ENCODE measurements around the gene SLIT3.
A peak's percentile ranks its signal among the peaks of the same experiment; 100 is the strongest.
"Not testable (repeated sequence)": the region's sequence is repeated elsewhere in the genome, so short reads cannot be mapped to it uniquely, and the experiment has no call there.

SLIT3 gene

DNA sequence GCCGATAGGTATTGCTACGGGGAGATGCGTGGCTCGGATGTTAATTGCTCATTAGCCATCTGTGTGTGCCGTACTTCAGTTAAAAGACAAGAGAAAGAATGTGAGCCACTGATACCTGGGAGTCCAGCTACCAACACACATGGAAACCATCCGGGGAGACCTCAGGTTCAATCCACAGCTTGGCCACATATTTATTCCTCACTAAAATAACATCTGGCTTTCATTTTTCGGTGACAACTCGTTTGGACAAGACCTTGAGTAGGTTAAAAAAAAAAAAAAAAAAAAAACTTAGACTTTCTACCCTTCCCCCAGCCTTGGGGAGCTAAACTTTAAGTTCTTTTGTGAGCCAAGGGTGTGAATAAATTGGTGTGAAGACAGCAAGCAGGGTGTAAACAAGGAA lies 84.1 kb downstream of the SLIT3 start:
- no peak for DNase-seq

DNA sequence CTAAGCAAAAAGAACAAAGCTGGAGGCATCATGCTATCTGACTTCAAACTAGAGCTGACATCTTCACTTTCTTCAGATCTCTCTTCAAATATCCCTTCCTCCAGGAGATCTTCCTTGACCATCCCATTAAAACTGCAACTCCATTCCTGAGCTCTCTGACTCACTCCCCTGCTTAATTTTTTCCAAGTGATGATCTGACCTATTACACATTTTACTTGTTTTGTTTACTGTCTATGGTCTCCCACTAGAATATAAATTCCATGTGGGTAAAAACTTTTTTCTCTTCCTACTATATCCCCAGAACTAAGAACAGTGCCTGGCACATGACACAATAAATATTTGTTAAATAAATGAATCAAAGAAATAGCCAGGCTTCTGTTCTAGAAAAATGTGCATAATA lies 87.5 kb downstream of the SLIT3 start:
- DNase-seq: no peak

DNA sequence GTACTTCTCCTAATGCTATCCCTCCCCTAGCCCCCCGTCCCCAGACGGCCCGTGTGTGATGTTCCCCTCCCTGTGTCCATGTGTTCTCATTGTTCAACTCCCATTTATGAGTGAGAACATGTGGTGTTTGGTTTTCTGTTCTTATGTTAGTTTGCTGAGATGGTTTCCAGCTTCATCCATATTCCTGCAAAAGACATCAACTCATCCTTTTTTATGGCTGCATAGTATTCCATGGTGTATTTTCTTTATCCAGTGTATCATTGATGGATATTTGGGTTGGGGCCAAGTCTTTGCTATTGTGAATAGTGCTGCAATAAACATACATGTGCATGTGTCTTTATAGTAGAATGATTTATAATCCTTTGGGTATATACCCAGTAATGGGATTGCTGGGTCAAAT lies 89.2 kb downstream of the SLIT3 start:
- DNase-seq: not testable (repeated sequence)

DNA sequence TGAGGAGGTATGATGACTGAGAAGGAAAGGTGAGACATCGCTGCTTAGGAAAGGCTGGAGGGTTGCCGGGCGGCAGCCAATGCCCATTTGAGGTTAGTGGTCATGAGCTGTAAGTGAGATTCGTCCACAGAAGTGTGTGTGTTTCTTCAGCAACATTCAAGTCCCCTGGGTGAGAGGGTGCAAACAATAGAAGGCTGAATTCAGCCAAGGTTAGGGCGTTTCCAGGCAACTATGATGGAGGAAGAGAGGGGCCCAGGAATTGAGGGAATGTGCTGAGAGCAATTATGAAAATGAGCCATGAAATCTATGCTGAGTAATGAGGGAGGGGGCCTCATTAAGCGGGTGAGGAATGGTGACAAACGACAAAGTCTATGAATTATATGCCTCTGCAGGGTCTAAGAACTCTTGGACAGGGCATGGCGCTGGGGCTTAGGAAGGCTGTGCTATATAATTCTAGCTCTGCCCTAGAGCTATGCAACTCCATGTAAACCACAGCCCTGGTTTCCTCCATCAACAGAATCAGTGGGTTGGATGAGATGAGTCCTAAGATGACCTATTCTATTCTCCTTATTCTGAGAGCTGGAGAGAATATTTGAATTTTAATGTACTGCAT lies 96.0 kb downstream of the SLIT3 start:
- no peak for DNase-seq

DNA sequence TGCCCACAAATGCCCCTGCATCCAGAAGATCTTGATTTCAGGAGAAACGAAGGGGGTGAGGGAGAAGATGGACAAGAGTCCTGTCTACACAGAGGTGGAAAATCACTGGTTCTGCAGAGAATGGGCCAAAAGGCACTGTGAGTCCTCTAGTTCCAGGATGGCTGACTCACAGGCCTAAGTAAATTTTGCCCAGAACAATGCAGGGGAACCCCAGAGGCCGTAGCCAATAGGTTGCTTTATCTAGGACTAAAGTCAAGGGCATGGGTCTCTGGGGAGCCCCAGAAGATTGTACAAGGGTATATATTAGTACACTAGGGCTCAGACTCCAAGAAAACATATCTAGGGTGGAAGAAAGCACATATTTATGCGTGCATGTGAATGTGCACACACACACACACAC lies 98.0 kb downstream of the SLIT3 start:
- no peak for DNase-seq

DNA sequence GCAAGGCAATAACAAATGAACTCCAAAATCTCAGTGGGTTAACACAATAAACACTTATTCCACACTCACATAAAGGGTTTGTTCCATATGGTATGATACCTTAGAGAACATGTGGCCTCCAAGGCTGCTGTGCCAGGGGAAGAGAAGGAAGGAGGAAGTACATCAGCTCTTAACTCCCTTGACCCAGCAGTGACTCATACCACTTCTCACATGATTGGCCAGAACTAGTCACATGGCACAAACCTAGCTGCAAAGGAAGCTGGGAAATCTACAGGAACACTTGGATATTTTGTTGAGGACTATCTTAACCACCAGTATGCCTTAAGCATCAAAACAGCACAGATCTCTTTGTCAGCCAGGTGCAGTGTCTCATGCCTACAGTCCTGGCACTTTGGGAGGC lies 99.3 kb downstream of the SLIT3 start:
- DNase-seq: peak; percentile 1

DNA sequence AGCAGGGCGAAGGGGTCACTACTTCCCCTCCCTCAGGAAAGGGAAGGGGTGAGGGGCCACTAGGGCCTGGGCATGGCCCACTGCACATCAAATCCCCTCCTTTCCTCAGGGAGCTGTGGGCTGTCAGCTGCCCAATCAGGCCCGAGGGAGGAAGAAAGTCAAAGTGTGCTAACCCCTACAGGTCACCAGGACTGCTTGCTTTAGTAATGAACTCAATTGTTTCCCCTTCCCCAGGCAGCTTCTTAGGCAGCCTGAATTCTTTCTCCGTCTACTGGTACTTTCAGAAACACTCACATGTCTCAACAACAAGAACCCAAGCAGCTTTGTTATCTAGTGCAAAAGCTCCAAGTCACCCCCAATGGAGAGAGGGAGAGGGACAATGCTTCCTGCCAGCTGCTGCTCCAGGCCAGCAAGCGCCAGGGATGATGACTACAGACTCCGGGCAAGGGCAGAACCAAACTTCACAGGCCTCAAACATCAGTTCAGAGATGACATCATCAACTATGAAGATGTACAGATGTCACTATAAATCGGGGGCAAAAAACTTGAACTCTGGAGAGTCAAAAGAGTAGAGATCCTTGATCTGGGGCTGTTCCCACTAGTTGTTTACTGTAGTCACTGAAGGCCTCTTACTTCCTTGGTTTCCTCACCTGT lies 100.7 kb downstream of the SLIT3 start:
- no peak for DNase-seq

DNA sequence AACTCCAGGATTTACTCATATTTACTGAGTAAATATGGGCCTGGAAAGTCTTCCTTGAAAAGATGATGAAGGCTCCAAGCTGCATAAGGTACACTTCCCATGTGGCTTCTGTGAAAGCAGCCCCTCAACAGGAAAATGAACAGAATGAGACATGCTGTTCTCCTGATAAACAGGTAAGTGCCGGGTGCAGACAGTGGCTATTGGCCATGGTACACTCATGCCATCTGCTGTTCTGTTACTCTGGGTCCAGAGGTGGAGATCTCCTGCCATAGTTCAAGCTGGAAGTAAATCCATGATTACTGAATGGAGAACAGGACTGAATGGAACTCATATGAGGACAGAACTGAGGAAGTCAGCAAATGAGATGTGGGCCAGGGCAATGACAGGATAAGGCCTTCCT lies 103.6 kb downstream of the SLIT3 start:
- no peak for DNase-seq

DNA sequence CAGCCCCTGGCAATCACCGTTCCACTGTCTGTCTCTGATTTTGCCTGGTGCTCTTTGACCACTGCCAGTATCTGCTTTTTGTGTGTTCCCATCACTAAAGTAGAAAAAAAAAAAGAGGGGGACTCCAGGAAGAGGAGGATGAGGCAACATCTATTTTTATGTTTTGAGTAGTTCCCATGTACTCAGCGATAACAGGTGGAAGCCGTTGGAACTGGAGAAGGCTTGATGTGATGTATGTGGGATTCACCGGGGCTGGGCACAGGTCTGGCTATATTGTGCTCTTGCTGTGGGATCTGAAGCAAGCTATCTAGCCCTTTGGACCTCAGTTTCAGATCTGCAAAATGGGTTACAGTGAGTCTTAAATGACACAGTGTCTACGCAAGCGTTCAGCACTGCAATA lies 104.9 kb downstream of the SLIT3 start:
- no peak for DNase-seq

DNA sequence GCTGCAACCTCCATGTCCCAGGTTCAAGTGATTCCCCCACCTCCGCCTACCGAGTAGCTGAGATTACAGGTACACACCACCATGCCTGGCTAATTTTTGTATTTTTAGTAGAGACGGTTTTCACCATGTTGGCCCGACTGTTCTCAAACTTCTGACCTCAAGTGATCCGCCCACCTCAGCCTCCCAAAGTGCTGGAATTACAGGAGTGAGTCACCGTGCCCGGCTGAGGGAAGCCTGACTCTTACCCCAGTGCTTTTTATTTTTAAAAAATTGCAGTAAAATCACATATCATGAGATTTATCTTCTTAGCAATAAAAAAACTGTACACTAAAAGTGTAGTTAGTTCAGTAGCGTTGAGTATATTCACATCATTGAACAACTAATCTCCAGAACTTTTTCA lies 105.3 kb downstream of the SLIT3 start:
- no peak for DNase-seq

DNA sequence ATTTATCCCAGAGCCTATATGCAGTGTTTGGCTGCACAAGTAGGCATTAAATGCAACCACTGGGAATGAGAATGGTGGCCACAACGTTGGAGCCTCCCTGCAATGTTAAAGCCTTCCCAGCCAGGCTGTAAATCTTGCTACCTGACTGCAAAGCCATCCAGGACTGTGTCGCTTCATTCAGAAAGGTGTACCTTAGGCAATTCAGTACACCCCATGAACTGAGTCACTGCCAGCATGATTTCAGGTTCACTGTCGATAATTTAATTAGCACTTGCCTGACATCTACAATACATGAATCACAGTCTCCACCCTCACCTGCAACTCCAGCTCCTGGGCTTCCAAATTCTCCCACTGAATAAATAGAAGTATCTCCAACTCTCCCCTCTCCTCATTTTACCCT lies 108.4 kb downstream of the SLIT3 start:
- no peak for DNase-seq

DNA sequence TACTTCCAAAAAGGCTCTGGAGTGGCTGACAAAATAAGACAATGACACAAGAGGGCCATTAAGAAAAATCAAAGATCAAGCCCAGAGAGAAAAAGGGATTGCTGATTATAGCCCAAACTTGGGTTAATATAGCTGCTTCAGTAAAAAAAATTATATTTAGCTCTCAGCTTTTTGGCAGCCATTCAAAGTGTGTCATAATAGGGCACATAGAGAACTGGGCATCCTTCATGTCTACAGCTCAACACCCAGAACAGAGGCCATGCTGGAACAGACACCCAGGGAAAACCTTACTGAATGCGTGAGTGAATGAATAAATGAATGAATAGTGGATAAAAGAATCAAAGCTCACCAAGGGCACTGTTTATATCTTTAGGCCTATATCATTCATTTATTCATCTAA lies 110.1 kb downstream of the SLIT3 start:
- no peak for DNase-seq

DNA sequence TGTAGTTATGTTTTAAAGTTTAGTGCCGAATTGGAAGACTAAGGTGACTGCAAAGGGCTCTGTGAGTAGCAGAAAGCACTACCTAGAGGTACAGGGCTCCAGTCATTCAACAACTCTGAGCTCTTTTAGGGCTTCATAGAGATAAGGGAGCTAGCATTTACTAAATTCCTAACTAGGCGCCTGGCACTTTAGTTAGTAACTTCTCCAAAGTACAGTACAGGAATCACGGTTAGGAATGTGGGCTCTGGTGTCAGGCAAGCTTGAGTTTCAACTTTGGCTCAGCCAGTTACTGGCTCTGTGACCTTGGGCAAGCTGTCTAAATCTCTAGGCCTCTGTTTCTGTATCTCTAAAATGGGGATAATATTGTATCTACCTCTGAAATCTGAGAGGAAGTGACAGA lies 115.3 kb downstream of the SLIT3 start:
- no peak for DNase-seq

DNA sequence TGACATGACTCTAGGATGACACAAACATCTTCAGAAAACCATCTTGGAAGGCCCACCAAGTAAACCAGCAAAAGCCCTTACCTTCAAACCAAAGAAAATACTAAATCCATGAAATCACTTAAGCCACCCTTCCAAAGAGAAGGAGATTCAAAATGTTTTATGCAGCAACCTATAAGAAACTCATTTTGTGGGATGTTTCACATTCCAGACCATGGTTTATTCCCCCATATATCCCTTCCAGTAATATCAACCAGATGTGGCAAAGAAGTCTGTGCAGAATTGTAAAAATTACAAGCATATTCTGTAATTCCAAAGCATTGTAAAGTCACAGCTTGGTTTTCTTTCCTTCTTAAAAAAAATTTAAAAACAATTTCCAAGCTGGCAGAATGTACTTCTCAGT lies 117.4 kb downstream of the SLIT3 start:
- DNase-seq: no peak

DNA sequence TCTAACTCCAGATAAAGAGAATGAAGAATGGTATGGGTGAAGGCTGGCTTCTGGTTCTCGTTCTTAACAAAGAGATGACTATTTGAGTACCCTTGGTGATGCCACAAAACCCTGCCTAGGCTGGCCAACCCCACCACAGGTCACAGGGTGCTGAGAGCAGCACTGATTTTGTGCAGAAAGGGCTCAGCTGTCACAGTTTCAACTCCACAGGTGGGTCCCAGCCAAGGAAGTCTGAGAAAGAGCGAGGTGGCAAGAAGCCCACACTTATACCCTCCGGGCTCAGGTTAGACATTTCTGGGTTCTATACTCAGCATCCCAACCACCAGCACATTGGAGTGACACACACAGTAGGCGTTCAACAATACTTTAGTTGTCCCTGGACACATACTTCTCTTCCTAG lies 118.1 kb downstream of the SLIT3 start:
- no peak for DNase-seq

DNA sequence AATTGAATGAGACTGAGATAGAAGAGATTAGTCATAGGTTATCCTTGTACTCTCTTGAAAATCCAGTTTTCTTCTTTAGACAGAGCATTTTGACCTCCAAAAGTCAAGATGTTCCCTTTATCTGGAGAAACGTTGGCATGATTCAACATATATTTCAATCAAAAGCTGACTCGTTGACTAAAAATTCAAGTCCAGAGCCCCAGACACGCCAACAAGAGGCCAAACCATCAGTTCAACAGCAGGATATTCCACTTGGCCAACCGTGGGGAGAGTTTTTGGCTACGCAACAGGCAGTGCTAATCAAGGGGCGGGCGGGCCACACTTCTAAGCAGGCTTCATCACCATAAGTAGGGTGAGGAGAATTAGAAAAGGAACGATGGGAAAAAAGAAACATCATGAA lies 119.1 kb downstream of the SLIT3 start:
- DNase-seq: no peak

DNA sequence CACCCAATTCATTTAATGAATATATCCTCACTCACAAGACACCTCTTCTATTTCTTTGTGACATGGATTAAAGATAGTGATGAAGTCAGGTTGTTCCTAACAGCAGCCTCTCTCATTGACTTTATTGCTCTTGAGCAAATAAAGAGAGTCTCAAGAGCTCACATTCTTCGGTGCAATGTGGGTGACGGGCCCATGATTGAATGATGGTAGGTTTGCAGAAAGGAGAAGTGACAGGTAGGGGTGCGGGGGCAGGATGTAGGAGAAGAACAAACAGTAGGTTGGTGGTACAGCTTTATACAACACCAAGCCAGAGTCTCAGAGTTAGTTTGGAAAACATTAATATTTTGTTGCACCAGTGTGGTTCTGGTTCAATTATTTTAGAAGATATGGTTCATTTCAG lies 122.2 kb downstream of the SLIT3 start:
- no peak for DNase-seq

DNA sequence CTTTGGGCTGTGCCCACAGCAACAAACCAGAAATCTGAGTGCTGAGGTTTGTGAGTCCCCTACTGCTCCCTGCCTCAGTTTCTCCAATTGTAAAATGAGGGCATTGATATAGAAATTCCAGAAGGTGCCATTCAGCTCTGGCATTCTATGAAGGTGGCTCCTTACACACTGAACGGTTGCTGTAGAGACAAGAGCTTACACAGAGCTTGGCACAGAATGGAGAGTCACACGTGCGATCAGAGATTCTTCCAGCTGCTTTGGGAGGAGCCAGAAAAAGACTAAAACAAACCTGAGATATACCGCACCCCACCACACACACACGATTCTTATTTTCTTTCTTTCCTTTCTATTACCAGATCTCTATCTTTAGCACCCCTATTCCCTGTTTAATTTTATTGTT lies 122.7 kb downstream of the SLIT3 start:
- no peak for DNase-seq

DNA sequence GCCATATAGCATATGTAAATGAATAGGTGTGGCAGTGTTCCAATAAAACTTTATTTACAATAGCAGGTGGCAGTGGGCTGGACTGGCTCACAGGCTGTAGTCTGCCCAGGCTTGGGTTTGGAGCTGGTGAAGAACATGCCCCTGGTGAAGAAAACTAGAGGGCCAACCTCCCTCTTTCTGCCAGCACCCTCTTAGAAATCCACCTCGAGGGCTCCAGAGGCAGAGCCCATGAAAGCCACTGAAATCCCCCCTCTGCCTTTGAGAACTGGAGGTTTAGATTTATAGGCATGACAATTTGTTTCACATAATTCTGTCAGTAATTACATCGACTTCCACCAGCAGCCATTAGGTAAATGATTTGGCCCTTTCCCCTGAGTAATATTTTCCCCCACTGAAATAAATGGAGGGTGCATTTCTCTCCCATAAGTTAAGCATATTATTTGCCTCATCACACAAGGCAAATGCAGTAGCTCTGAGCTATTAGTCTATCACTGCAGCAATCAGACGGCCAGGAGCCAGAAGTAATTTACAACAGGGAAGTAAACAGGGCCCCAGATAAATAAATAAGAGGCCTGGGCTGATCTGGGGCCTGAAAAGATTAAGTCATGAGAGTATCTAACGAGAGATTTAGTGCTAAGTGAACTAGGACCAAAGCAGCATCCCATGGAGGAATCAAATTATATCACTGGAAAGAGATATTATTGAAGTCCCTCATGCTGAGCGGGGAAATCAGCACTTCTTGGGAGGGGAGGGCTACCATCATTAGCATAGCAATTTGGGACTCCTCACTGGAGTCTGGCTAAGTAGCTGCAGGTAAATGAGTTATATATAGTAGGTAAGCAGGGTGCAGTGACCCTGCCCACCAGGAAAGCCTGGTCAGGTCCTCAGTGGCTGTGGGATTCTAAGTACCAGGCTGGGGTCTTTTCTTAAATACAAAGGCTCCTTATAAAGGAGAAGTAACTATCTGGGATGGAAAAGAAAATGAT lies 123.9 kb downstream of the SLIT3 start:
- DNase-seq: no peak

DNA sequence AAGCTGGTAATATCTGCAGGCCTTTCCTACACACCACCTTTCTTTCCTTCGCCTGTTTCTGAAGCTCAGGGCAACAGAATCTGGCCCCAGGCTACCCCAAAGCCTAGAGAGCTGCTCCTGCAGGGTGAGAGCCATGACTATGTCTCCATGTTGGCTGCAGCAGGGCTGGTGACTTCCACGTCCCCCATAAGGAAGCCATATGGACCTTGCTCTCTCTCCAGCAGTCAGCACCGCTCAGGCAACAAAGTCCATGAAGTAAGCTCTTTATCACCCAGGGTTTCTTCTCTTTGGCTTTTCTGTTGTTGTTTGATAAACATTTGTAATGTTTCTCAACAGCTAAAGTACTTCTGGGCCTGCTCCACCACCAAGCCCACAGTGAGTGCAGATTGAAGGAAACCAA lies 125.2 kb downstream of the SLIT3 start:
- no peak for DNase-seq

DNA sequence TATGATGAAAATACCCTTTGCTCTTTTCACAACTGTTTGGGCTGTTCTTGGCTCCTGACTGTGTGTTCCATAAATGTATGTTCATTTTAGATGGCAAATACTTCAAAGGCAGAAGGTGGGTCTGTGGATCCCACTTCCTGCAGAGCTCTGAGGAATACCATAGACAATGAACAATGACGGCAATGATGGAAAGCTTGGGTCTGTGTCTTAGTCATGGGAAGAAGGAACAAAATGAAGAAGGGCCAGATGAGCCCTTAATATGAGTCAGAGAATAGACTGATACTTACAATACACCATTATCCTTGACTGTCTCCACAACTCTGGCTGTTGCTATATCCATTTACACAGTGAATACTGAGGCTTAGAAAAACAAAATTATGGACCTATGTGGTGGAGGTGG lies 126.0 kb downstream of the SLIT3 start:
- DNase-seq: no peak

DNA sequence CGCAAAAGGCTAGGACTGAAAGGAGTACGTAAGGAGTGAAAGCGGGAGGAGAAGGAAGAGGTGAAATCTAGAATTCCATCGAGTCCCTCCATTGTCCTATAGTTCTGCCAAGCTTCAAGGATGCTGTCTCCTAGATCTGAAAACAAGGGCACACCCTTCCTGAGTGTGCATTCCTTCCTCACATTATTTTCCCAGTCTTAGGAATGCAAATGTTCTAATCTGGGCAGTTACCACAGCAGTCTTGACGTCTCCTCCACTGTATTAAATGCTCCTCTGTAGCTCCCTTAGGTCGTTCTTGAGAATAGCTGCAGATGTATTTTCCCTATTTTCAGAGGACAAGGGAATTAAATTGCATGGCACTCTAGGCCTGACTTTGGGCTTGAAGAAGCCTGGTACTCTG lies 127.6 kb downstream of the SLIT3 start:
- no peak for DNase-seq

DNA sequence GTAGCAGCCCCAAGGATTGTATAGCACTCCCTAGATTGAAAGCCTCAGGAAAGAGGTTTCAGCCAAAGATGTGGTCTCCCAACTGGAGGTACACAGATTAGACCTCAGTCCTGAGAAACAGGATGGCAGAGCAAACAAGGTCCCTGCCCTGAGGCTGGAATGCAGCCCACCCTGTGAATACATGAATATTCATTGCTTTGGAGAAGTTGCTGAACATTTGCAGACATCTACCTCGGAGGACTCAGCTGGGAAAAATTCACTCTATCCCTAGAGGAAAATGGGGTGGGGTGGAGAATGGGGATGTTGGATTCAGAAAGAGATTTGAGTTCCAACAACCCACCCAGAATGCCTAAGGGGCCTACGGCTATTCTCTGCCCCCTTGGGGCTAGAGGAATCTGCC lies 129.4 kb downstream of the SLIT3 start:
- no peak for DNase-seq

DNA sequence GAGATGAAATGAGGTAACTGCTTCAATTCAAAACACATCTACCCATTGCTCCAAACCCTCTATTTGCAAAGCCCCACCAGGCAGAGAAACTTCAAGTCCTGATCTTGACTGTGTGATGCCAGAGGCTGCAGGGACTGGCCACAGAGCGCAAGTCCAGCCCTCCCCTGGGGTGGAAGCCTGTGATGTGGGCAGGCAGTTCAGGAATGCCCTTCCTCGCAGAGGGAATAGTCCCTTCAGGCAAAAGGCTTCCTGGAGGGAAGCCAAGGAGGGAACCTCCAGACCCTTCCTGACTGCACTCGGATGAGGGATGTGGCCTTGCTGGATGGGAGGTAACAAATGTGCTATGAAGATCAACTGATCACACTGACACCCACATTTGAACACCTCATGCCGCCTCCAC lies 131.2 kb downstream of the SLIT3 start:
- no peak for DNase-seq

All from OCI-M1 (cell line).